GM18868 (cell line): ENCODE results near the gene SYTL4.

Experiments
- ATAC-seq: cut with Tn5 transposase; IDR thresholded peaks from one replicate; pipeline ENCODE4 v1.9.1; 2021; ENCODE audit warnings: mild to moderate bottlenecking, moderate library complexity; ENCODE audit not compliant: unreplicated experiment

Gene SYTL4

GRCh38 chrX:100649550-100650356 lies 82.2 kb downstream of the SYTL4 start:
- ATAC-seq: no peak

GRCh38 chrX:100648458-100649417 lies 83.2 kb downstream of the SYTL4 start:
- ATAC-seq: no peak

GRCh38 chrX:100647739-100648138 lies 84.2 kb downstream of the SYTL4 start:
- ATAC-seq: no peak

GRCh38 chrX:100647095-100647494 lies 84.8 kb downstream of the SYTL4 start:
- ATAC-seq: no peak

- ATAC-seq: no peak
These were observed 86.8 kb downstream of the SYTL4 start for GRCh38 chrX:100645106-100645505.

GRCh38 chrX:100643956-100644860 lies 87.7 kb downstream of the SYTL4 start, which contains the start of gene SRPX2:
Gene SRPX2 (plus strand): TSS chrX:100644199. CDS start chrX:100646323, 2,124 bp downstream.
- ATAC-seq: peak; percentile 91

- no peak for ATAC-seq
These were observed 88.7 kb downstream of the SYTL4 start for GRCh38 chrX:100643212-100643611.

GRCh38 chrX:100642290-100642689 lies 89.6 kb downstream of the SYTL4 start:
- ATAC-seq: no peak

GRCh38 chrX:100636321-100636991 lies 95.5 kb downstream of the SYTL4 start, which contains the start of gene TSPAN6:
Gene TSPAN6 (minus strand): TSS chrX:100636806. CDS start chrX:100636694, 112 bp downstream.
- ATAC-seq: peak; percentile 100

GRCh38 chrX:100635989-100636320 lies 96.0 kb downstream of the SYTL4 start:
- no peak for ATAC-seq

GRCh38 chrX:100635040-100635439 lies 96.9 kb downstream of the SYTL4 start:
- ATAC-seq: no peak

GRCh38 chrX:100625985-100626491 lies 105.9 kb downstream of the SYTL4 start:
- peak; percentile 94 for ATAC-seq
